HG03439 (cell line): Measurements from ENCODE around the gene FNDC11.
"Not testable (repeated sequence)": the region's sequence is repeated elsewhere in the genome, so short reads cannot be mapped to it uniquely, and the experiment has no call there.

Experiments
- ATAC-seq: cut with Tn5 transposase; IDR thresholded peaks from one replicate; pipeline ENCODE4 v1.9.1; 2021; ENCODE audit warnings: mild to moderate bottlenecking, moderate library complexity; ENCODE audit not compliant: unreplicated experiment

Gene FNDC11

GRCh38 chr20:63565021-63565698, 11.2 kb downstream of the FNDC11 start:
- ATAC-seq, result no peak

GRCh38 chr20:63565699-63566335, 11.9 kb downstream of the FNDC11 start:
- ATAC-seq, result no peak

GRCh38 chr20:63566395-63567135, 12.6 kb downstream of the FNDC11 start:
- no peak for ATAC-seq

- ATAC-seq, result peak; percentile 8
These were observed 13.1 kb downstream of the FNDC11 start for GRCh38 chr20:63567136-63567385.

- ATAC-seq, result peak; percentile 55
These were observed 13.6 kb downstream of the FNDC11 start for GRCh38 chr20:63567386-63568169.

- ATAC-seq, result no peak
These were observed 14.4 kb downstream of the FNDC11 start for GRCh38 chr20:63568170-63568981.

- no peak for ATAC-seq
These were observed 15.3 kb downstream of the FNDC11 start for GRCh38 chr20:63568986-63569949.

- ATAC-seq, result no peak
These were observed 16.5 kb downstream of the FNDC11 start for GRCh38 chr20:63570281-63571086.

GRCh38 chr20:63571087-63571478, 17.1 kb downstream of the FNDC11 start:
- ATAC-seq, result not testable (repeated sequence)

GRCh38 chr20:63572071-63572787, 18.3 kb downstream of the FNDC11 start:
- no peak for ATAC-seq

GRCh38 chr20:63572788-63573646, 19.1 kb downstream of the FNDC11 start:
- ATAC-seq, result no peak

GRCh38 chr20:63573647-63574131, 19.7 kb downstream of the FNDC11 start:
- no peak for ATAC-seq

- ATAC-seq, result peak; percentile 49
These were observed 20.3 kb downstream of the FNDC11 start, which contains the start of gene HELZ2 for GRCh38 chr20:63574156-63574828. Gene HELZ2, minus strand, starts transcription at chr20:63574239. Its CDS starts 1,854 bp downstream, at chr20:63572385.

GRCh38 chr20:63574829-63575743, 21.1 kb downstream of the FNDC11 start:
- ATAC-seq, result no peak

- ATAC-seq, result no peak
These were observed 22.4 kb downstream of the FNDC11 start for GRCh38 chr20:63576311-63576710.
